Measurements from ENCODE around the gene WFIKKN2. TPM values are rescaled to one million over a fixed set of nuclear protein-coding genes. Genes with fewer than 3 reads are reported as not detected.
A peak's percentile ranks its signal among the peaks of the same experiment; 100 is the strongest.

Gene WFIKKN2
- total RNA-seq, 1 donor from 2014 or later: 0.69 TPM

DNA sequence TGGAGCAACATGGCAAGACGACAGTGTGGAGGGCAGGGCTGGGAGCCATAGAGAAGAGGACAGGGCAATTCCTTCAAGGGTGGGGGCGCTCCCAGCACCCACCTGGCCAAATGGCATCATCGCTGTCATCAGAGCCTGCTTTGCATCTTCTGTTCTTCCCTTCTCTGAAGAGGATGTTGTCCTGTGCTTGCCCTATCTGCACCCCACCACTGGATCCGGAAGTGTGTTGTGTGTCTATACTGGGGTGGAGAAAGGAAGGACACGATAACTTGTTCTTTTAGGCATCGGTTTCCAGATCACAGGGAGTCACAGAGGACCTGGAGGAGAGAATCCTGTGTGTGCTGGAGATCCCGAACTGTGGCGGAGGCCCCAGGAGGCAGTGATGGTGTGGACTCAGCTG is 42.4 kb upstream of the WFIKKN2 start:
- no peak for TF ChIP-seq CTCF (IDR thresholded peaks at IDR 0.05)
- peak; percentile 46 for ATAC-seq
- Histone ChIP-seq H3K4me1 (no peaks in the 10 kb centered on the region), H3K4me3 (no peak overlapping the region), H3K36me3 (no peaks in the 10 kb centered on the region), H3K27ac (no peak overlapping the region), H3K27me3 (no peaks in the 10 kb centered on the region), H3K9me3 (no peaks in the 10 kb centered on the region)
- DNase-seq: no peak
- intact Hi-C loops (cut with DNase I): no loop called here

- ATAC-seq (no peak), DNase-seq (no peak)
- TF ChIP-seq CTCF (IDR thresholded peaks at IDR 0.05): no peak
- H3K9me3 ChIP-seq: no peaks in the 10 kb centered on the region
- no peaks in the 10 kb centered on the region for H3K4me1 ChIP-seq
- H3K36me3 ChIP-seq: no peaks in the 10 kb centered on the region
- H3K27me3 ChIP-seq: no peaks in the 10 kb centered on the region
- H3K27ac ChIP-seq: no peak overlapping the region
- no peak overlapping the region for H3K4me3 ChIP-seq
- intact Hi-C loops (cut with DNase I): no loop called here
Observed at GRCh38 chr17:50794361-50794760, 41.0 kb upstream of the WFIKKN2 start.

GRCh38 chr17:50797135-50797810 is 38.1 kb upstream of the WFIKKN2 start:
- Histone ChIP-seq H3K4me1 (no peaks in the 10 kb centered on the region), H3K27ac (no peak overlapping the region), H3K36me3 (no peaks in the 10 kb centered on the region), H3K4me3 (no peak overlapping the region), H3K27me3 (no peaks in the 10 kb centered on the region), H3K9me3 (no peaks in the 10 kb centered on the region)
- intact Hi-C loops (cut with DNase I): no loop called here
- TF ChIP-seq CTCF (IDR thresholded peaks at IDR 0.05): no peak
- no peak for ATAC-seq
- DNase-seq: no peak

- H3K4me1 ChIP-seq: no peaks in the 10 kb centered on the region
- no peak overlapping the region for H3K4me3 ChIP-seq
- intact Hi-C loops (cut with DNase I): no loop called here
- DNase-seq: no peak
- no peak overlapping the region for H3K27ac ChIP-seq
- no peak for TF ChIP-seq CTCF (IDR thresholded peaks at IDR 0.05)
- no peaks in the 10 kb centered on the region for H3K36me3 ChIP-seq
- no peaks in the 10 kb centered on the region for H3K9me3 ChIP-seq
- ATAC-seq: peak; percentile 8
- H3K27me3 ChIP-seq: no peaks in the 10 kb centered on the region
Observed at GRCh38 chr17:50798424-50799288, 36.7 kb upstream of the WFIKKN2 start.

GRCh38 chr17:50799582-50799981 is 35.8 kb upstream of the WFIKKN2 start:
- Histone ChIP-seq H3K4me1 (no peaks in the 10 kb centered on the region), H3K27ac (no peak overlapping the region), H3K36me3 (no peaks in the 10 kb centered on the region), H3K27me3 (no peaks in the 10 kb centered on the region), H3K4me3 (no peak overlapping the region), H3K9me3 (no peaks in the 10 kb centered on the region)
- ATAC-seq (no peak), DNase-seq (no peak)
- no peak for TF ChIP-seq CTCF (IDR thresholded peaks at IDR 0.05)
- intact Hi-C loops (cut with DNase I): no loop called here

All from upper lobe of right lung (tissue), 1 donor.